Neural cell (in vitro differentiated cells): Measurements from ENCODE around the gene SP8. TPM values are rescaled to one million over a fixed set of nuclear protein-coding genes. Genes with fewer than 3 reads are reported as not detected.

ENCODE experiments used
- H2AFZ ChIP-seq: fragments of 200-600, 300-800 bp; sonication (generic), shearing (Covaris generic); 2 replicates; pipeline ENCODE4 v1.6.0; 2014; ENCODE audit warnings: low read depth, mild to moderate bottlenecking, antibody characterized with exemption, low read length, moderate library complexity
- H3F3A ChIP-seq: fragments of 200-600 bp; shearing (Covaris generic); 2 replicates; pipeline ENCODE4 v1.6.1; 2016; ENCODE audit warnings: mild to moderate bottlenecking, moderate library complexity, mixed read lengths, antibody characterized with exemption, low read length; ENCODE audit not compliant: insufficient read depth, poor library complexity, severe bottlenecking
- H3K27ac ChIP-seq: fragments of 200-600, 300-800 bp; sonication (generic), shearing (Covaris generic); 2 replicates; pipeline ENCODE4 v1.5.1; 2014; ENCODE audit warnings: mild to moderate bottlenecking, low read length, moderate library complexity
- H3K27me3 ChIP-seq: fragments of 300-800, 200-600 bp; sonication (generic), shearing (Covaris generic); 2 replicates; pipeline ENCODE4 v1.6.0; 2014; ENCODE audit warnings: mild to moderate bottlenecking, low read depth, low read length, moderate library complexity; ENCODE audit not compliant: insufficient read depth
- H3K36me3 ChIP-seq: fragments of 300-800, 200-600 bp; sonication (generic), shearing (Covaris generic); 2 replicates; pipeline ENCODE4 v1.5.1; 2014; ENCODE audit warnings: mild to moderate bottlenecking, antibody characterized with exemption, low read length, moderate library complexity; ENCODE audit not compliant: insufficient read depth
- H3K4me2 ChIP-seq: fragments of 300-800, 200-600 bp; sonication (generic), shearing (Covaris generic); 2 replicates; pipeline ENCODE4 v1.6.0; 2014; ENCODE audit warnings: mild to moderate bottlenecking, low read length
- H3K4me3 ChIP-seq: fragments of 300-800, 200-600 bp; sonication (generic), shearing (Covaris generic); 2 replicates; pipeline ENCODE4 v1.5.1; 2014; ENCODE audit warnings: mild to moderate bottlenecking, low read length, moderate library complexity
- H3K79me2 ChIP-seq: fragments of 200-600 bp; shearing (Covaris generic); replicated peaks from 2 replicates; pipeline ENCODE4 v1.6.0; 2014; ENCODE audit warnings: mild to moderate bottlenecking, low read length, moderate library complexity; ENCODE audit not compliant: insufficient read depth
- H3K9ac ChIP-seq: fragments of 300-800, 200-600 bp; sonication (generic), shearing (Covaris generic); 2 replicates; pipeline ENCODE4 v1.6.1; 2016; ENCODE audit warnings: mild to moderate bottlenecking, low read length, mixed read lengths
- H3K9me2 ChIP-seq: fragments of 200-600 bp; shearing (Covaris generic); 2 replicates; pipeline ENCODE4 v1.6.1; 2016; ENCODE audit warnings: mild to moderate bottlenecking, low read length, mixed read lengths; ENCODE audit not compliant: insufficient read depth
- H3K9me3 ChIP-seq: fragments of 200-600, 300-800 bp; sonication (generic), shearing (Covaris generic); 2 replicates; pipeline ENCODE4 v1.6.1; 2016; ENCODE audit warnings: mild to moderate bottlenecking, mixed run types, low read length, moderate library complexity, mixed read lengths
- H4K20me1 ChIP-seq: fragments of 200-600 bp; shearing (Covaris generic); 2 replicates; pipeline ENCODE4 v1.6.1; 2016; ENCODE audit warnings: mild to moderate bottlenecking, mixed run types; ENCODE audit not compliant: insufficient read depth
- EP300 ChIP-seq: fragments of 450-650 bp; conservative IDR thresholded peaks from 2 replicates; pipeline ENCODE4 v1.6.1; 2014; ENCODE audit warnings: antibody characterized with exemption, mild to moderate bottlenecking, moderate library complexity; ENCODE audit not compliant: poor library complexity, severe bottlenecking
- EZH2 ChIP-seq: fragments of 200-600, 300-800 bp; shearing (Covaris generic), sonication (generic); IDR thresholded peaks from 2 replicates; pipeline ENCODE4 v1.6.1; 2014; ENCODE audit warnings: antibody characterized with exemption, low read length, borderline replicate concordance, mild to moderate bottlenecking; ENCODE audit not compliant: insufficient read depth, poor library complexity, severe bottlenecking
- MXI1 ChIP-seq: fragments of 450-650 bp; conservative IDR thresholded peaks from 2 replicates; pipeline ENCODE4 v1.6.1; 2014; ENCODE audit warnings: antibody characterized with exemption, mild to moderate bottlenecking; ENCODE audit not compliant: poor library complexity, severe bottlenecking
- POLR2AphosphoS5 ChIP-seq: IDR thresholded peaks from 2 replicates; pipeline ENCODE4 v1.6.1; 2012
- RAD21 ChIP-seq: fragments of 450-650 bp; conservative IDR thresholded peaks from 2 replicates; pipeline ENCODE4 v1.6.1; 2014; ENCODE audit warnings: antibody characterized with exemption, mild to moderate bottlenecking, moderate library complexity
- SMC3 ChIP-seq: fragments of 450-650 bp; conservative IDR thresholded peaks from 2 replicates; pipeline ENCODE4 v1.6.1; 2014; ENCODE audit warnings: antibody characterized with exemption, mild to moderate bottlenecking, moderate library complexity; ENCODE audit not compliant: poor library complexity
- TAF1 ChIP-seq: IDR thresholded peaks from 2 replicates; pipeline ENCODE4 v1.6.1; 2012; ENCODE audit warnings: low read depth
- polyA plus RNA-seq: library from polyadenylated mRNA; depleted of rRNA; stranded (reverse); fragments of >200 nt; gene quantifications from 2 replicates; pipeline ENCODE4 v1.2.3, GENCODE V29; 2014
- TF ChIP-seq, protein P1 (sequence below): fragments of 450-650 bp; IDR thresholded peaks from 2 replicates; pipeline ENCODE4 v1.5.1; 2014; ENCODE audit warnings: antibody characterized with exemption, mild to moderate bottlenecking, moderate library complexity; ENCODE audit not compliant: poor library complexity, severe bottlenecking
- TF ChIP-seq, protein P2 (sequence below): IDR thresholded peaks from 2 replicates; pipeline ENCODE4 v1.6.1; 2012; ENCODE audit warnings: borderline replicate concordance

The SP8 gene
- polyA plus RNA-seq, 1 donor from 2014 or later, result 8.7 TPM

DNA sequence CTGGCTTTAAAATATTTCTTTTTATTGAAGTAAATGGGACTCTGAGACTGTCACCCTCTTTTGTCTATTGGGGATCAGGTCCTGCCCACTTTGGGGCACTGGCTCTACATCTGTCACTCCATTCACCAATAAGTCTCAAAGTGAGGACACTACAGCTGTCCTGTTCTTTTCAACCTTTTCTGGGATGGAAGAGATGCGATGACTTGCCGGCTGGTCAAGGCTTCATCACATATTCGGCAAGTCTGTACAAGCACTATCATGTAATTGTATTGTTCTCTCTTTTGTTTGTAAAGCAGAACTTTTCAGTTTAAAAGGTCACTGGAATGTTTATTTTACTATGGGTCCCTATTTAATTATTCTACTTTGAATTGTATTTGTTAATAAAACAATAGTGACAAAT, 17.7 kb upstream of the SP8 start:
- Histone ChIP-seq H3K36me3 (no peaks in the 10 kb centered on the region), H3K27ac (no peak overlapping the region), H3K9ac (no peak overlapping the region), H3K9me3 (no peaks in the 10 kb centered on the region), H3K27me3 (peaks cover 4% of the 10 kb centered on the region), H3F3A (no peaks in the 10 kb centered on the region), H3K4me2 (no peak overlapping the region), H3K79me2 (no peaks in the 10 kb centered on the region), H3K9me2 (no peaks in the 10 kb centered on the region), H4K20me1 (no peaks in the 10 kb centered on the region), H3K4me3 (no peak overlapping the region), H2AFZ (no peak overlapping the region)
- TF ChIP-seq RAD21 (no peak), MXI1 (no peak), TAF1 (no peak), POLR2AphosphoS5 (no peak), EZH2 (no peak), SMC3 (no peak), EP300 (no peak)
- TF ChIP-seq, protein P1, sequence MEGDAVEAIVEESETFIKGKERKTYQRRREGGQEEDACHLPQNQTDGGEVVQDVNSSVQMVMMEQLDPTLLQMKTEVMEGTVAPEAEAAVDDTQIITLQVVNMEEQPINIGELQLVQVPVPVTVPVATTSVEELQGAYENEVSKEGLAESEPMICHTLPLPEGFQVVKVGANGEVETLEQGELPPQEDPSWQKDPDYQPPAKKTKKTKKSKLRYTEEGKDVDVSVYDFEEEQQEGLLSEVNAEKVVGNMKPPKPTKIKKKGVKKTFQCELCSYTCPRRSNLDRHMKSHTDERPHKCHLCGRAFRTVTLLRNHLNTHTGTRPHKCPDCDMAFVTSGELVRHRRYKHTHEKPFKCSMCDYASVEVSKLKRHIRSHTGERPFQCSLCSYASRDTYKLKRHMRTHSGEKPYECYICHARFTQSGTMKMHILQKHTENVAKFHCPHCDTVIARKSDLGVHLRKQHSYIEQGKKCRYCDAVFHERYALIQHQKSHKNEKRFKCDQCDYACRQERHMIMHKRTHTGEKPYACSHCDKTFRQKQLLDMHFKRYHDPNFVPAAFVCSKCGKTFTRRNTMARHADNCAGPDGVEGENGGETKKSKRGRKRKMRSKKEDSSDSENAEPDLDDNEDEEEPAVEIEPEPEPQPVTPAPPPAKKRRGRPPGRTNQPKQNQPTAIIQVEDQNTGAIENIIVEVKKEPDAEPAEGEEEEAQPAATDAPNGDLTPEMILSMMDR, result no peak
- TF ChIP-seq, protein P2, sequence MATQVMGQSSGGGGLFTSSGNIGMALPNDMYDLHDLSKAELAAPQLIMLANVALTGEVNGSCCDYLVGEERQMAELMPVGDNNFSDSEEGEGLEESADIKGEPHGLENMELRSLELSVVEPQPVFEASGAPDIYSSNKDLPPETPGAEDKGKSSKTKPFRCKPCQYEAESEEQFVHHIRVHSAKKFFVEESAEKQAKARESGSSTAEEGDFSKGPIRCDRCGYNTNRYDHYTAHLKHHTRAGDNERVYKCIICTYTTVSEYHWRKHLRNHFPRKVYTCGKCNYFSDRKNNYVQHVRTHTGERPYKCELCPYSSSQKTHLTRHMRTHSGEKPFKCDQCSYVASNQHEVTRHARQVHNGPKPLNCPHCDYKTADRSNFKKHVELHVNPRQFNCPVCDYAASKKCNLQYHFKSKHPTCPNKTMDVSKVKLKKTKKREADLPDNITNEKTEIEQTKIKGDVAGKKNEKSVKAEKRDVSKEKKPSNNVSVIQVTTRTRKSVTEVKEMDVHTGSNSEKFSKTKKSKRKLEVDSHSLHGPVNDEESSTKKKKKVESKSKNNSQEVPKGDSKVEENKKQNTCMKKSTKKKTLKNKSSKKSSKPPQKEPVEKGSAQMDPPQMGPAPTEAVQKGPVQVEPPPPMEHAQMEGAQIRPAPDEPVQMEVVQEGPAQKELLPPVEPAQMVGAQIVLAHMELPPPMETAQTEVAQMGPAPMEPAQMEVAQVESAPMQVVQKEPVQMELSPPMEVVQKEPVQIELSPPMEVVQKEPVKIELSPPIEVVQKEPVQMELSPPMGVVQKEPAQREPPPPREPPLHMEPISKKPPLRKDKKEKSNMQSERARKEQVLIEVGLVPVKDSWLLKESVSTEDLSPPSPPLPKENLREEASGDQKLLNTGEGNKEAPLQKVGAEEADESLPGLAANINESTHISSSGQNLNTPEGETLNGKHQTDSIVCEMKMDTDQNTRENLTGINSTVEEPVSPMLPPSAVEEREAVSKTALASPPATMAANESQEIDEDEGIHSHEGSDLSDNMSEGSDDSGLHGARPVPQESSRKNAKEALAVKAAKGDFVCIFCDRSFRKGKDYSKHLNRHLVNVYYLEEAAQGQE, result no peak

- Histone ChIP-seq H3K27me3 (peaks cover 38% of the 10 kb centered on the region), H3K79me2 (peaks cover 15% of the 10 kb centered on the region), H3K36me3 (no peaks in the 10 kb centered on the region), H4K20me1 (no peaks in the 10 kb centered on the region), H3K9me2 (no peaks in the 10 kb centered on the region), H3K4me3 (no peak overlapping the region), H3K9ac (no peak overlapping the region), H3K9me3 (no peaks in the 10 kb centered on the region), H3F3A (peaks cover 2% of the 10 kb centered on the region), H3K27ac (no peak overlapping the region), H3K4me2 (no peak overlapping the region), H2AFZ (no peak overlapping the region)
- TF ChIP-seq EP300 (no peak), TAF1 (no peak), POLR2AphosphoS5 (no peak), EZH2 (no peak), MXI1 (no peak), SMC3 (no peak), RAD21 (no peak)
- TF ChIP-seq, protein P1, result no peak
- TF ChIP-seq, protein P2, result no peak
Measured at GRCh38 chr7:20799566-20800366, 13.1 kb upstream of the SP8 start.
